MCF 10A (cell line): ENCODE measurements around the gene LNPEP. TPM values are rescaled to one million over a fixed set of nuclear protein-coding genes. Genes with fewer than 3 reads are reported as not detected.

ENCODE experiments used
- BruUV-seq: library from RNA; stranded (reverse); fragments of 400-500 nt; replicated peaks from 2 replicates; lab custom pipeline; 2021; lab: Mats Ljungman, UMichigan
- CTCF ChIA-PET: fragments of 300-600 bp; sonication (Branson Sonifier 250); formaldehyde crosslinking; extraction: SDS; loops from one replicate; lab custom pipeline; 2021; ENCODE audit warnings: antibody characterized with exemption, inconsistent platforms; lab: Yijun Ruan, JAX
- POLR2A ChIA-PET: fragments of 300-600, 350-650 bp; sonication (Branson Sonifier 250); formaldehyde crosslinking; extraction: SDS; loops from one replicate; lab custom pipeline; 2020; ENCODE audit warnings: antibody characterized with exemption, inconsistent platforms; lab: Yijun Ruan, JAX
- DNase-seq: peaks from one replicate; pipeline ENCODE4 v3.0.0-alpha.2; 2018; ENCODE audit not compliant: unreplicated experiment
- H3K27ac Mint-ChIP-seq: one replicate; pipeline ENCODE4 v1.8.0; 2022; ENCODE audit warnings: mild to moderate bottlenecking, low read depth, mixed read lengths; ENCODE audit not compliant: unreplicated experiment
- H3K27me3 Mint-ChIP-seq: one replicate; pipeline ENCODE4 v1.8.0; 2022; ENCODE audit warnings: mixed read lengths; ENCODE audit not compliant: insufficient read depth, unreplicated experiment
- H3K36me3 Mint-ChIP-seq: one replicate; pipeline ENCODE4 v1.8.0; 2022; ENCODE audit warnings: mild to moderate bottlenecking, moderate library complexity, mixed read lengths; ENCODE audit not compliant: insufficient read depth, unreplicated experiment
- H3K4me1 Mint-ChIP-seq: one replicate; pipeline ENCODE4 v1.8.0; 2022; ENCODE audit warnings: mixed read lengths; ENCODE audit not compliant: insufficient read depth, unreplicated experiment
- H3K4me3 Mint-ChIP-seq: one replicate; pipeline ENCODE4 v1.8.0; 2022; ENCODE audit warnings: mild to moderate bottlenecking, moderate library complexity, mixed read lengths; ENCODE audit not compliant: unreplicated experiment
- H3K9me3 Mint-ChIP-seq: one replicate; pipeline ENCODE4 v1.8.0; 2022; ENCODE audit warnings: mixed read lengths; ENCODE audit not compliant: unreplicated experiment
- CTCF ChIP-seq: fragments of 200-600 bp; IDR thresholded peaks from one replicate; pipeline ENCODE4 v1.8.0; 2022; ENCODE audit warnings: antibody characterized with exemption, mild to moderate bottlenecking; ENCODE audit not compliant: unreplicated experiment
- intact Hi-C: fragments of 100-400 bp; cut with micrococcal nuclease; formaldehyde crosslinking; loops from 2 replicates; pipeline ENCODE4 v1.14.1; 2022
- total RNA-seq: library from RNA; stranded (reverse); gene quantifications from 2 replicates; pipeline ENCODE4 v1.2.3, GENCODE V29; 2022

LNPEP gene
- total RNA-seq, 1 experiment from 2014 or later: 26.4 TPM

DNA sequence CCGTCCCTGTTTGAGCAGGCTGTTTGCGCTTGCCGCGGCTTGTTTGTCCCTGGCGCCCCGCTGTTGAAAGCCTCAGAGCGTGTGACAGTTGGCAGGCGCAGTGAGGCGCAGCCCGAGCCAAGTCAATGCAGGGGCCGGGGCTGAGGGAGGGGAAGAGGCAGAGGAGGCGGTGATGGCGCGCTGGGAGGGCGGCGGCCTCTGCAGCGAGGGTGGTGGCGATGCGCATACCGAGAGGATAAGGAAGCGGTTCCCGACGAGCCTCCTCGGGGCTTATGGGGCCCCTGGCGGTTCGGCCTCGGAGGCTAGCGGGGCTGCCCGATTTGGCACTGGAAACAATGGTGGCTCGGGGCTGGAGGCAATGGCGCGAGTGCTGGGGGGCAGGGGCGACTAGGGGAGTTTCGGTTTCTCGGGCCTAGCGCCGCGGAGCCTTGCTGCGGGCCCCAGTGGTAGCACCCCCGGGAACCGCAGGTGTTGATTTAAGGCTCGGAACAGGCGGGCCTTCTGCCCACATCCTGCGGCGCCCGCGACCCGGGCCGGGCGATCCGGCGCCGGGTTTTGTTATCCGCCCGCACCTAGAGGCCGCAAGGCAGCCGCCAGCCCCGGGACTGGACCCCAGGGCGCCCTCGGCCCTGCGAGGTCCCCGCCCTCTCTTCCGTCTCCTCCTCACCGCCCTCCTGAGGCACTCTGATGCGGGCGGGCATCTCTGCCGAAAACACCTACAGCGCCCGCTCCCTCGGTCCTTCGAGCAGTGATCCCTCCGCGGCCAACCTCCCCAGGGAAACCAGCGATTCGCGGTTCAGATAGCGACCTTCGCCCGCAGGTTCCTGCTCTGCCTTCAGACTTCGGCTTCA, 947 bp upstream of the LNPEP start:
- Mint-ChIP-seq H3K27me3 (no peaks in the 10 kb centered on the region), H3K27ac (peak overlapping the region; percentile 82), H3K4me1 (peaks cover 23% of the 10 kb centered on the region), H3K4me3 (peak overlapping the region; percentile 96), H3K9me3 (no peaks in the 10 kb centered on the region), H3K36me3 (no peaks in the 10 kb centered on the region)
- DNase-seq: peak; percentile 96
- ChIA-PET CTCF (no interaction called here), POLR2A (interaction anchor here (1.0 to 1.8 kb wide), 4 partner anchors 11 to 127 kb away, joined by 5 to 30 read pairs (median 12); partner anchors contain the start of genes ERAP1 and ERAP2)
- no TSS peak for BruUV-seq
- intact Hi-C loops: loop anchor here (1.0 to 5.0 kb wide), 4 partner anchors 59 to 323 kb away; partner anchors contain the start of gene ERAP2
- no peak for TF ChIP-seq CTCF

- Mint-ChIP-seq H3K36me3 (peaks cover 4% of the 10 kb centered on the region), H3K27me3 (no peaks in the 10 kb centered on the region), H3K4me1 (peaks cover 36% of the 10 kb centered on the region), H3K27ac (peak overlapping the region; percentile 82), H3K9me3 (no peaks in the 10 kb centered on the region), H3K4me3 (peak overlapping the region; percentile 96)
- BruUV-seq: no TSS peak
- TF ChIP-seq CTCF: no peak
- DNase-seq: peak; percentile 37
- intact Hi-C loops: loop anchor here (2.0 to 5.0 kb wide), 3 partner anchors 68 to 324 kb away; no protein-coding TSS in a partner anchor
- ChIA-PET CTCF (interaction anchor here (0.6 to 2.2 kb wide), 5 partner anchors 28 to 70 kb away, joined by 3 to 10 read pairs (median 3); partner anchors contain the start of gene ERAP2), POLR2A (interaction anchor here (0.6 to 2.7 kb wide), 25 partner anchors 9 to 1840 kb away, joined by 3 to 30 read pairs (median 4); partner anchors contain the start of genes ERAP1 and ERAP2)
Measured at GRCh38 chr5:96936431-96937320, 796 bp downstream of the LNPEP start.

- intact Hi-C loops: no loop called here
- H3K4me1 Mint-ChIP-seq: peaks cover 29% of the 10 kb centered on the region
- H3K27me3 Mint-ChIP-seq: no peaks in the 10 kb centered on the region
- peaks cover 9% of the 10 kb centered on the region for H3K36me3 Mint-ChIP-seq
- BruUV-seq: no TSS peak
- no peak for TF ChIP-seq CTCF
- no peak overlapping the region for H3K27ac Mint-ChIP-seq
- ChIA-PET POLR2A (interaction anchor here (0.6 to 1.4 kb wide), 4 partner anchors 12 to 71 kb away, joined by 3 to 4 read pairs (median 4); no protein-coding TSS in a partner anchor), CTCF (interaction anchor here (0.8 to 3.3 kb wide), 4 partner anchors 8 to 221 kb away, joined by 3 to 9 read pairs (median 4); no protein-coding TSS in a partner anchor)
- no peak overlapping the region for H3K4me3 Mint-ChIP-seq
- H3K9me3 Mint-ChIP-seq: no peaks in the 10 kb centered on the region
- DNase-seq: peak; percentile 37
Measured at GRCh38 chr5:96940586-96940985, 4.7 kb downstream of the LNPEP start.
